GM18505 (cell line): ENCODE data around the gene ZNF506.
"Not testable (repeated sequence)": the region's sequence is repeated elsewhere in the genome, so short reads cannot be mapped to it uniquely, and the experiment has no call there.

Source experiments
- ATAC-seq: cut with Tn5 transposase; IDR thresholded peaks from one replicate; pipeline ENCODE4 v1.9.1; 2021; ENCODE audit not compliant: unreplicated experiment
- POLR2A ChIP-seq: IDR thresholded peaks from 4 replicates; pipeline ENCODE4 v1.6.1; 2011; ENCODE audit warnings: borderline replicate concordance; ENCODE audit not compliant: insufficient read depth, insufficient read length; ENCODE audit errors: extremely low read depth

Gene ZNF506

GRCh38 chr19:19745496-19746285, 75.9 kb downstream of the ZNF506 start:
- ATAC-seq: no peak
- TF ChIP-seq POLR2A: no peak

- ATAC-seq: no peak
- no peak for TF ChIP-seq POLR2A
These were observed 76.9 kb downstream of the ZNF506 start for GRCh38 chr19:19744641-19745040.

GRCh38 chr19:19743921-19744320, 77.6 kb downstream of the ZNF506 start:
- ATAC-seq: not testable (repeated sequence)

- no peak for ATAC-seq
These were observed 78.4 kb downstream of the ZNF506 start for GRCh38 chr19:19743176-19743575.

GRCh38 chr19:19742773-19743172, 78.8 kb downstream of the ZNF506 start:
- no peak for TF ChIP-seq POLR2A

More at GRCh38 chr19:19743176-19743575, 78.4 kb downstream of the ZNF506 start:
- TF ChIP-seq POLR2A: no peak

More at GRCh38 chr19:19742773-19743172, 78.8 kb downstream of the ZNF506 start:
- no peak for ATAC-seq
